ENCODE results near the gene CNTNAP2. TPM values are rescaled to one million over a fixed set of nuclear protein-coding genes. Genes with fewer than 3 reads are reported as not detected.

CNTNAP2 gene
- total RNA-seq, 4 donors from 2014 or later = 0.91 to 16.0 TPM; not detected in 2

- Histone ChIP-seq H3K4me3 (no peak overlapping the region), H3K36me3 (no peaks in the 10 kb centered on the region), H3K27ac (no peak overlapping the region), H3K4me1 (no peaks in the 10 kb centered on the region), H3K27me3 (no peaks in the 10 kb centered on the region), H3K9me3 (no peaks in the 10 kb centered on the region)
- no peak for TF ChIP-seq CTCF (IDR thresholded peaks at IDR 0.05)
- TF ChIP-seq POLR2A (IDR thresholded peaks at IDR 0.05) = no peak
- no peak for DNase-seq
- intact Hi-C loops (cut with DNase I; ENCODE audit: low total_unique reads) = no loop called here
Measured at GRCh38 chr7:147153571-147153970, 1037.0 kb downstream of the CNTNAP2 start.

GRCh38 chr7:147161405-147161804 is 1044.8 kb downstream of the CNTNAP2 start:
- no peaks in the 10 kb centered on the region for H3K9me3 ChIP-seq
- H3K4me1 ChIP-seq = no peaks in the 10 kb centered on the region
- intact Hi-C loops (cut with DNase I; ENCODE audit: low total_unique reads) = no loop called here
- H3K27me3 ChIP-seq = no peaks in the 10 kb centered on the region
- no peak for TF ChIP-seq CTCF (IDR thresholded peaks at IDR 0.05)
- TF ChIP-seq POLR2A (IDR thresholded peaks at IDR 0.05) = no peak
- no peak for DNase-seq
- H3K36me3 ChIP-seq = no peaks in the 10 kb centered on the region
- no peak overlapping the region for H3K27ac ChIP-seq
- H3K4me3 ChIP-seq = no peak overlapping the region

- Histone ChIP-seq H3K27me3 (no peaks in the 10 kb centered on the region), H3K9me3 (no peaks in the 10 kb centered on the region), H3K4me3 (no peak overlapping the region), H3K36me3 (no peaks in the 10 kb centered on the region), H3K4me1 (no peaks in the 10 kb centered on the region), H3K27ac (no peak overlapping the region)
- TF ChIP-seq CTCF (IDR thresholded peaks at IDR 0.05) (no peak), POLR2A (IDR thresholded peaks at IDR 0.05) (no peak)
- intact Hi-C loops (cut with DNase I; ENCODE audit: low total_unique reads) = no loop called here
- DNase-seq = no peak
Measured at GRCh38 chr7:147170341-147171012, 1053.9 kb downstream of the CNTNAP2 start.

- intact Hi-C loops (cut with DNase I; ENCODE audit: low total_unique reads) = no loop called here
- Histone ChIP-seq H3K36me3 (no peaks in the 10 kb centered on the region), H3K4me1 (no peaks in the 10 kb centered on the region), H3K27me3 (no peaks in the 10 kb centered on the region), H3K9me3 (no peaks in the 10 kb centered on the region), H3K27ac (no peak overlapping the region), H3K4me3 (no peak overlapping the region)
- no peak for TF ChIP-seq POLR2A (IDR thresholded peaks at IDR 0.05)
- no peak for DNase-seq
Measured at GRCh38 chr7:147171013-147171391, 1054.4 kb downstream of the CNTNAP2 start.

- Histone ChIP-seq H3K27ac (no peak overlapping the region), H3K9me3 (no peaks in the 10 kb centered on the region), H3K36me3 (no peaks in the 10 kb centered on the region), H3K4me1 (no peaks in the 10 kb centered on the region), H3K4me3 (no peak overlapping the region), H3K27me3 (no peaks in the 10 kb centered on the region)
- TF ChIP-seq CTCF (IDR thresholded peaks at IDR 0.05) (no peak), POLR2A (IDR thresholded peaks at IDR 0.05) (no peak)
- intact Hi-C loops (cut with DNase I; ENCODE audit: low total_unique reads) = no loop called here
- DNase-seq = no peak
Measured at GRCh38 chr7:147173883-147174282, 1057.3 kb downstream of the CNTNAP2 start.

- no peaks in the 10 kb centered on the region for H3K4me1 ChIP-seq
- no peak for TF ChIP-seq POLR2A (IDR thresholded peaks at IDR 0.05)
- no peak for TF ChIP-seq CTCF (IDR thresholded peaks at IDR 0.05)
- intact Hi-C loops (cut with DNase I; ENCODE audit: low total_unique reads) = no loop called here
- H3K9me3 ChIP-seq = no peaks in the 10 kb centered on the region
- H3K27me3 ChIP-seq = no peaks in the 10 kb centered on the region
- H3K4me3 ChIP-seq = no peak overlapping the region
- DNase-seq = no peak
- H3K27ac ChIP-seq = no peak overlapping the region
- no peaks in the 10 kb centered on the region for H3K36me3 ChIP-seq
Measured at GRCh38 chr7:147182874-147183273, 1066.3 kb downstream of the CNTNAP2 start.

Data from uterus (tissue), 4 donors.